Liver (tissue), 9 donors: ENCODE data around the gene PLEKHO1. TPM values are rescaled to one million over a fixed set of nuclear protein-coding genes. Genes with fewer than 3 reads are reported as not detected.

Source experiments
- DNase-seq: peaks from one replicate; pipeline ENCODE4 v3.0.0-alpha.2; 2017; ENCODE audit warnings: low spot score
- H3K27ac ChIP-seq, 2 donors: one replicate each; pipeline ENCODE4 v1.7.0; 2013; ENCODE audit warnings: inconsistent platforms in 2 of 2, low read length in 2 of 2, control low read depth in 1 of 2, low read depth in 1 of 2, mild to moderate bottlenecking in 1 of 2
- H3K27me3 ChIP-seq, 4 donors: one replicate each; pipeline versions ENCODE4 v1.6.1 to v1.7.0; 2013; ENCODE audit warnings: low read length in 3 of 4, inconsistent platforms in 1 of 4, mild to moderate bottlenecking in 1 of 4, moderate library complexity in 1 of 4; ENCODE audit not compliant: control insufficient read depth in 4 of 4, insufficient read depth in 4 of 4
- H3K36me3 ChIP-seq, 4 donors: one replicate each; pipeline versions ENCODE4 v1.6.1 to v1.7.0; 2013; ENCODE audit warnings: low read length in 3 of 4, mild to moderate bottlenecking in 3 of 4, low read depth in 1 of 4, moderate library complexity in 1 of 4; ENCODE audit not compliant: control insufficient read depth in 4 of 4, insufficient read depth in 3 of 4
- H3K4me1 ChIP-seq, 4 donors: one replicate each; pipeline versions ENCODE4 v1.6.1 to v1.7.0; 2013; ENCODE audit warnings: low read length in 3 of 4, mild to moderate bottlenecking in 3 of 4, moderate library complexity in 1 of 4; ENCODE audit not compliant: control insufficient read depth in 4 of 4, insufficient read depth in 4 of 4
- H3K4me3 ChIP-seq, 3 donors: one replicate each; pipeline versions ENCODE4 v1.6.1 to v1.7.0; 2013; ENCODE audit warnings: low read length in 3 of 3, control low read depth in 1 of 3, low read depth in 1 of 3, mild to moderate bottlenecking in 1 of 3
- H3K9ac ChIP-seq, 2 donors: one replicate each; pipeline ENCODE4 v1.7.0; 2013; ENCODE audit warnings: low read length in 2 of 2, mild to moderate bottlenecking in 2 of 2, moderate library complexity in 2 of 2, control low read depth in 1 of 2, low read depth in 1 of 2
- H3K9me3 ChIP-seq, 4 donors: one replicate each; pipeline versions ENCODE4 v1.6.1 to v1.7.0; 2013; ENCODE audit warnings: low read length in 3 of 4; ENCODE audit not compliant: control insufficient read depth in 4 of 4
- ATF3 ChIP-seq: IDR thresholded peaks from 2 replicates; pipeline ENCODE4 v1.6.1; 2016; ENCODE audit warnings: antibody characterized with exemption
- FOXA1 ChIP-seq: IDR thresholded peaks from 2 replicates; pipeline ENCODE4 v1.6.1; 2016; ENCODE audit warnings: antibody characterized with exemption
- HNF4A ChIP-seq, 2 donors: conservative IDR thresholded peaks; 2 replicates each; pipeline ENCODE4 v1.6.1; 2016; ENCODE audit warnings: antibody characterized with exemption in 2 of 2, mild to moderate bottlenecking in 2 of 2
- HNF4G ChIP-seq: IDR thresholded peaks from 2 replicates; pipeline ENCODE4 v1.6.1; 2016; ENCODE audit warnings: antibody characterized with exemption
- JUND ChIP-seq, 2 donors: IDR thresholded peaks; 2 replicates each; pipeline ENCODE4 v1.6.1; 2016; ENCODE audit warnings: antibody characterized with exemption in 2 of 2
- RAD21 ChIP-seq, 2 donors: IDR thresholded peaks; 2 replicates each; pipeline ENCODE4 v1.6.1; 2016; ENCODE audit warnings: antibody characterized with exemption in 2 of 2, mild to moderate bottlenecking in 2 of 2
- REST ChIP-seq: IDR thresholded peaks from 2 replicates; pipeline ENCODE4 v1.6.1; 2016; ENCODE audit warnings: antibody characterized with exemption, mild to moderate bottlenecking
- TAF1 ChIP-seq: conservative IDR thresholded peaks from 2 replicates; pipeline ENCODE4 v1.6.1; 2016; ENCODE audit warnings: antibody characterized with exemption, mild to moderate bottlenecking
- YY1 ChIP-seq: IDR thresholded peaks from 2 replicates; pipeline ENCODE4 v1.6.1; 2016; ENCODE audit warnings: antibody characterized with exemption, mild to moderate bottlenecking
- WGBS: extraction: QIAGEN DNeasy Blood & Tissue Kit; methylation state at CpG from one replicate; pipeline ENCODE4 v1.1.7; 2013; 5-methylcytosine and 5-hydroxymethylcytosine counted together
- polyA plus RNA-seq, 2 donors: library from polyadenylated mRNA; stranded (reverse) in 1 of 2; unstranded in 1 of 2; fragments of 200-250 nt in 1 of 2; fragments of >200 nt in 1 of 2; fragmentation: Nextera tagmentation in 1 of 2; extraction: Ambion mirVana in 1 of 2; gene quantifications; one replicate each; pipeline versions ENCODE4 v1.2.1 to v1.2.3, GENCODE V29; 2013 to 2015
- total RNA-seq, 2 donors: library from RNA; depleted of rRNA; stranded (reverse); fragments of >200 nt; gene quantifications; one replicate each; pipeline ENCODE4 v1.2.3, GENCODE V29; 2014
- TF ChIP-seq, protein P1 (sequence below): IDR thresholded peaks from 2 replicates; pipeline ENCODE4 v1.6.1; 2016; ENCODE audit warnings: antibody characterized with exemption
- TF ChIP-seq, protein P2 (sequence below): IDR thresholded peaks from 2 replicates; pipeline ENCODE4 v1.6.1; 2016; ENCODE audit warnings: antibody characterized with exemption
- donor health status: healthy.
- donor health status: healthy.
- donor health status: healthy.
- donor health status: healthy.
- donor health status: healthy.

PLEKHO1 gene
- total and polyA plus RNA-seq, 4 donors = 3.5 to 8.8 (median 6.0) TPM

DNA sequence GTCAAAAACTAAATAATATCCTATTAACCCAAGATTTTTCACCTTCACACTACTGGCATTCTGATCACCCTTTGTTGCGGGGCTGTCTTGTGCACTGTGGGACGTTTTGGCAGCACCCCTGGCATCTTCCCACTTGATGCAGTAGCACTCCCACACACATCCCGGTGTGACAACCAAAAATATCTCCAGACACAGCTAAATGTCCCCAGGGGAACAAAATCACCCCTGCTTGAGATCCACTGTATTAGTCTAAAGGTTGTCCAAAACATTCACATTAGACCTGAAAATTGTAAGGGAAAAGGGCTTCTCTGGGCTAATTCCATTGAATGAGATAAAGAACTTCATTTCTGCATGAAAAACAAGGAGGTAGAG lies 37.8 kb downstream of the PLEKHO1 start:
- DNase-seq = no peak

DNA sequence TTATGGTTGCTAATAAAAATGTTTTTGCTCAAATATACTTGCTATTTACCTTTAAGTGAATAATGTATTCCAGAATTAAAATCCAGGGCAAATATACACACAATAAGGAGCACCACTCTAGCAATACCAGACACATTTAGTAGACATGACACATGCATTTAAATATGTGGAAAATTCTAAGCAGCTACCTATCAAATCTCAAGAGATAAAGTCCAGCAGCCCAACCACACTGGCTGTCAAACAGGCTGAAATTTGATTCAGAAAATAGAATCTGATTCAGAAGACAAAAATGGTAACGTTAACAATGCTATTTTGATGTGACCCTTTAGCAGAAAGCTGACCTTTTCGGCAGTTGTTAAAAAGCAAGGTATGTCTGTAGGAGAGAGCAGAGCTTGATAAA lies 42.3 kb downstream of the PLEKHO1 start:
- H3K36me3 ChIP-seq = no peaks in the 10 kb centered on the region
- H3K4me1 ChIP-seq = peaks cover 0 to 3% (median 2%) of the 10 kb centered on the region in 4 donors
- WGBS = 77% methylated on average over 2 of the region's 2 CpGs
- no peak for DNase-seq
- no peaks in the 10 kb centered on the region for H3K27me3 ChIP-seq
- no peak overlapping the region for H3K9ac ChIP-seq
- TF ChIP-seq HNF4A (conservative IDR thresholded peaks at IDR 0.05) (no peak), REST (no peak), FOXA1 (no peak), YY1 (no peak), TAF1 (no peak)
- no peak overlapping the region for H3K27ac ChIP-seq
- no peaks in the 10 kb centered on the region for H3K9me3 ChIP-seq
- no peak overlapping the region for H3K4me3 ChIP-seq

More for the DNA sequence above, 37.8 kb downstream of the PLEKHO1 start:
- no peak overlapping the region for H3K27ac ChIP-seq
- H3K36me3 ChIP-seq = no peaks in the 10 kb centered on the region
- no peaks in the 10 kb centered on the region for H3K9me3 ChIP-seq
- no peaks in the 10 kb centered on the region for H3K27me3 ChIP-seq
- 31% methylated on average over 3 of the region's 3 CpGs for WGBS
- no peak overlapping the region for H3K9ac ChIP-seq
- peaks cover 0 to 10% (median 5%) of the 10 kb centered on the region in 4 donors for H3K4me1 ChIP-seq
- no peak overlapping the region for H3K4me3 ChIP-seq
- TF ChIP-seq, protein P1, sequence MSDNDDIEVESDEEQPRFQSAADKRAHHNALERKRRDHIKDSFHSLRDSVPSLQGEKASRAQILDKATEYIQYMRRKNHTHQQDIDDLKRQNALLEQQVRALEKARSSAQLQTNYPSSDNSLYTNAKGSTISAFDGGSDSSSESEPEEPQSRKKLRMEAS = no peak
- no peak for TF ChIP-seq JUND (IDR thresholded peaks at IDR 0.05)
- TF ChIP-seq, protein P2, sequence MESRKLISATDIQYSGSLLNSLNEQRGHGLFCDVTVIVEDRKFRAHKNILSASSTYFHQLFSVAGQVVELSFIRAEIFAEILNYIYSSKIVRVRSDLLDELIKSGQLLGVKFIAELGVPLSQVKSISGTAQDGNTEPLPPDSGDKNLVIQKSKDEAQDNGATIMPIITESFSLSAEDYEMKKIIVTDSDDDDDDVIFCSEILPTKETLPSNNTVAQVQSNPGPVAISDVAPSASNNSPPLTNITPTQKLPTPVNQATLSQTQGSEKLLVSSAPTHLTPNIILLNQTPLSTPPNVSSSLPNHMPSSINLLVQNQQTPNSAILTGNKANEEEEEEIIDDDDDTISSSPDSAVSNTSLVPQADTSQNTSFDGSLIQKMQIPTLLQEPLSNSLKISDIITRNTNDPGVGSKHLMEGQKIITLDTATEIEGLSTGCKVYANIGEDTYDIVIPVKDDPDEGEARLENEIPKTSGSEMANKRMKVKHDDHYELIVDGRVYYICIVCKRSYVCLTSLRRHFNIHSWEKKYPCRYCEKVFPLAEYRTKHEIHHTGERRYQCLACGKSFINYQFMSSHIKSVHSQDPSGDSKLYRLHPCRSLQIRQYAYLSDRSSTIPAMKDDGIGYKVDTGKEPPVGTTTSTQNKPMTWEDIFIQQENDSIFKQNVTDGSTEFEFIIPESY = no peak

DNA sequence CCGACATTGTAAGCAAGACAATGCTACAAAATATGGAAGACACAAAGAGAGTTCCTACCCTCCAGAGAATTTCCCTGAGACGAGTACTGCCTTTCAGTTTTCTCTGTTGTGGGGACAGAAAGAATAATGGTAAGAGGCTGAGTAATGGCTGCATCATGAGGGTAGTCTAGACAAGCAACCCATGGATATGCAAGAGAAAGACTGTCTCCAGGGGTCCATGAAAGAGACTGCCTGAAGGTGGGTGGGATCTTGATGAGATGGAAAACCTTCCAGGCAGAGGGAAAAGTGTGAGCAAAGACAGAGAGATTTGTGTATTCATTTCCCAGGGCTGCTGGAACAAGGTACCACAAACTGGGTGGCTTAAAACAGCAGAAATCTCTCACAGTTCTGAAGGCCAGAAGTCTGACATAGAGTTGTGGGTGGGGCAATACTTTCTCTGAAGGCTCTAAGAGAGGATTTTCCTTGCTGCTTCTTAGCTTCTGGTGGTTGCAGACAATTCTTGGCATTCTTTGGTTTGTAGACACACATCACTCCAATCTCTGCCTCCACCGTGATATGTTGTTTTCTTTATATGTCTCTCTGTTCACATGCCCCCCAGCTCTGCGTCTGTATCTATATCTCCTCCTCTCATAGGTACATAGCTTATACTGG lies 44.8 kb downstream of the PLEKHO1 start:
- no peak for DNase-seq
- Histone ChIP-seq H3K9ac (no peak overlapping the region), H3K27ac (no peak overlapping the region), H3K27me3 (no peaks in the 10 kb centered on the region), H3K9me3 (no peaks in the 10 kb centered on the region), H3K4me1 (no peaks in the 10 kb centered on the region), H3K4me3 (no peak overlapping the region), H3K36me3 (no peaks in the 10 kb centered on the region)
- TF ChIP-seq HNF4G = no peak
- no peak for TF ChIP-seq HNF4A (conservative IDR thresholded peaks at IDR 0.05)
- TF ChIP-seq, protein P2 = no peak
- no peak for TF ChIP-seq TAF1
- TF ChIP-seq JUND (IDR thresholded peaks at IDR 0.05) = no peak
- no peak for TF ChIP-seq ATF3
- TF ChIP-seq REST = no peak
- no peak for TF ChIP-seq RAD21 (IDR thresholded peaks at IDR 0.05)
- WGBS = 88% methylated on average over 4 of the region's 4 CpGs
